ENCODE results near the gene LGALS8.

- TF ChIP-seq, protein P1, sequence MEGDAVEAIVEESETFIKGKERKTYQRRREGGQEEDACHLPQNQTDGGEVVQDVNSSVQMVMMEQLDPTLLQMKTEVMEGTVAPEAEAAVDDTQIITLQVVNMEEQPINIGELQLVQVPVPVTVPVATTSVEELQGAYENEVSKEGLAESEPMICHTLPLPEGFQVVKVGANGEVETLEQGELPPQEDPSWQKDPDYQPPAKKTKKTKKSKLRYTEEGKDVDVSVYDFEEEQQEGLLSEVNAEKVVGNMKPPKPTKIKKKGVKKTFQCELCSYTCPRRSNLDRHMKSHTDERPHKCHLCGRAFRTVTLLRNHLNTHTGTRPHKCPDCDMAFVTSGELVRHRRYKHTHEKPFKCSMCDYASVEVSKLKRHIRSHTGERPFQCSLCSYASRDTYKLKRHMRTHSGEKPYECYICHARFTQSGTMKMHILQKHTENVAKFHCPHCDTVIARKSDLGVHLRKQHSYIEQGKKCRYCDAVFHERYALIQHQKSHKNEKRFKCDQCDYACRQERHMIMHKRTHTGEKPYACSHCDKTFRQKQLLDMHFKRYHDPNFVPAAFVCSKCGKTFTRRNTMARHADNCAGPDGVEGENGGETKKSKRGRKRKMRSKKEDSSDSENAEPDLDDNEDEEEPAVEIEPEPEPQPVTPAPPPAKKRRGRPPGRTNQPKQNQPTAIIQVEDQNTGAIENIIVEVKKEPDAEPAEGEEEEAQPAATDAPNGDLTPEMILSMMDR (IDR thresholded peaks at IDR 0.05) = no peak
- no peak for TF ChIP-seq EZH2 (IDR thresholded peaks at IDR 0.05; ENCODE audit: borderline replicate concordance, insufficient read depth, low read depth, low read length, poor library complexity, severe bottlenecking)
Observed at GRCh38 chr1:236494586-236495466, 29.0 kb upstream of the LGALS8 start.
